Measurements from ENCODE around the gene MTARC1. TPM values are rescaled to one million over a fixed set of nuclear protein-coding genes. Genes with fewer than 3 reads are reported as not detected.

MTARC1 gene
- polyA plus RNA-seq, 1 donor (not counting 4 experiments of a cell fraction or from before 2014, with no cell fraction given) = 2.1 TPM

DNA sequence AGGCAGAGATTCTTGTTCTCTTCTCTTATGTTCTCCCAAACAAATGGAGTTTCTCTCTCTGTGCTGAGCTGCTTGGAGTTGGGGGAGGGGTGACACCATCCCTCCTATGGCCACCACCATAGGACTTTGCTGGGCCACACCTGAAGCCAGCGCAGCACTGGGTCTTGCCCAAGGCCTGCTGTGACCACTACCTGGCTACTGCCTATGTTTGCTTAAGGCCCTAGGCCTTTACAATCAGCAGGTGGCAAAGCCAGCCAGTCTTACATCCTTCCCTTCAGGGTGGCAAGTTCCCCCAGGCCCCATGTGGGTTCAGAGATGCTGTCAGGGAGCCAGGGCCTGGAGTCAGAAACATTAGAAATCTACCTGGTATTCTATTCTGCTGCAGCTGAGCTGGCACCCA is 44.9 kb upstream of the MTARC1 start:
- Histone ChIP-seq H3K36me3 (ENCODE audit: control insufficient read depth in 2 of 2, extremely low read depth in 1 of 2, insufficient read depth in 2 of 2, low read length in 2 of 2) (no peaks in the 10 kb centered on the region), H3K79me2 (ENCODE audit: control insufficient read depth, insufficient read depth, low read length) (no peaks in the 10 kb centered on the region), H3K9ac (ENCODE audit: control insufficient read depth, extremely low read depth, insufficient read depth, low read length) (no peak overlapping the region), H3K4me1 (ENCODE audit: control insufficient read depth, extremely low read depth, insufficient read depth, low read length) (no peaks in the 10 kb centered on the region), H2AFZ (ENCODE audit: control insufficient read depth, low read length) (no peak overlapping the region), H3K9me1 (ENCODE audit: control insufficient read depth, extremely low read depth, insufficient read depth, low read length) (no peaks in the 10 kb centered on the region), H4K20me1 (ENCODE audit: control insufficient read depth, extremely low read depth, insufficient read depth, low read length) (no peaks in the 10 kb centered on the region), H3K9me3 (ENCODE audit: control insufficient read depth, low read depth, low read length) (no peaks in the 10 kb centered on the region), H3K4me2 (ENCODE audit: control insufficient read depth, extremely low read depth, insufficient read depth, low read depth, low read length) (no peak overlapping the region), H3K27me3 (ENCODE audit: control insufficient read depth, extremely low read depth, insufficient read depth, low read length) (no peaks in the 10 kb centered on the region), H3K4me3 (ENCODE audit: control insufficient read depth in 2 of 3, extremely low read depth in 1 of 3, insufficient read depth in 2 of 3, low read depth in 1 of 3, low read length in 3 of 3) (no peak overlapping the region), H3K27ac (ENCODE audit: control insufficient read depth, insufficient read depth, low read length) (no peak overlapping the region)
- DNase-seq (ENCODE audit: low read depth, low spot score) (no peak), FAIRE-seq (no peak)
- TF ChIP-seq, protein P1, sequence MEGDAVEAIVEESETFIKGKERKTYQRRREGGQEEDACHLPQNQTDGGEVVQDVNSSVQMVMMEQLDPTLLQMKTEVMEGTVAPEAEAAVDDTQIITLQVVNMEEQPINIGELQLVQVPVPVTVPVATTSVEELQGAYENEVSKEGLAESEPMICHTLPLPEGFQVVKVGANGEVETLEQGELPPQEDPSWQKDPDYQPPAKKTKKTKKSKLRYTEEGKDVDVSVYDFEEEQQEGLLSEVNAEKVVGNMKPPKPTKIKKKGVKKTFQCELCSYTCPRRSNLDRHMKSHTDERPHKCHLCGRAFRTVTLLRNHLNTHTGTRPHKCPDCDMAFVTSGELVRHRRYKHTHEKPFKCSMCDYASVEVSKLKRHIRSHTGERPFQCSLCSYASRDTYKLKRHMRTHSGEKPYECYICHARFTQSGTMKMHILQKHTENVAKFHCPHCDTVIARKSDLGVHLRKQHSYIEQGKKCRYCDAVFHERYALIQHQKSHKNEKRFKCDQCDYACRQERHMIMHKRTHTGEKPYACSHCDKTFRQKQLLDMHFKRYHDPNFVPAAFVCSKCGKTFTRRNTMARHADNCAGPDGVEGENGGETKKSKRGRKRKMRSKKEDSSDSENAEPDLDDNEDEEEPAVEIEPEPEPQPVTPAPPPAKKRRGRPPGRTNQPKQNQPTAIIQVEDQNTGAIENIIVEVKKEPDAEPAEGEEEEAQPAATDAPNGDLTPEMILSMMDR (optimal IDR thresholded peaks at IDR 0.05 in 1 of 3, IDR thresholded peaks at IDR 0.05 in 1 of 3, conservative IDR thresholded peaks at IDR 0.05 in 1 of 3; ENCODE audit: extremely low read depth in 1 of 3, insufficient read depth in 2 of 3, low read length in 3 of 3) = no peak
- dilution Hi-C loops (cut with MboI; ENCODE audit: extremely low pct_ligation_motif_present, low sequenced_read_pairs) = no loop called here

DNA sequence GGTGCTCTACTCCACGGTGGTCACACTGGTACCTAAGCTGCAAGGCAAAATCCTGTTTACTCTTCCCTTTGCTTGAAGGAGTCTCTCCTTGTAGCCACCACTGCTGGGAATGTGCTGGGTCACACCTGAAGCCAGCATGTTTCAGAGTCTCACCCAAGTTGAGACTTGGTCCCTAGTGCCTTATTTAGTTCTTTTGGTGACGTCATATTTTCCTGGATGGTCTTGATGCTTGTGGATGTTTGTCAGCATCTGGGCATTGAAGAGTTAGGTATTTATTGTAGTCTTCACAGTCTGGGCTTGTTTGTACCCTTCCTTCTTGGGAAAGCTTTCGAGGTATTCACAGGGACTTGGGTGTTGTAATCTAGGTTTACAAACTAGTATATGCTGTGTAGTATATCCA is 44.2 kb upstream of the MTARC1 start:
- Histone ChIP-seq H2AFZ (ENCODE audit: control insufficient read depth, low read length) (no peak overlapping the region), H3K4me1 (ENCODE audit: control insufficient read depth, extremely low read depth, insufficient read depth, low read length) (no peaks in the 10 kb centered on the region), H3K36me3 (ENCODE audit: control insufficient read depth in 2 of 2, extremely low read depth in 1 of 2, insufficient read depth in 2 of 2, low read length in 2 of 2) (no peaks in the 10 kb centered on the region), H3K4me3 (ENCODE audit: control insufficient read depth in 2 of 3, extremely low read depth in 1 of 3, insufficient read depth in 2 of 3, low read depth in 1 of 3, low read length in 3 of 3) (no peak overlapping the region), H3K9me1 (ENCODE audit: control insufficient read depth, extremely low read depth, insufficient read depth, low read length) (no peaks in the 10 kb centered on the region), H3K27ac (ENCODE audit: control insufficient read depth, insufficient read depth, low read length) (no peak overlapping the region), H3K9me3 (ENCODE audit: control insufficient read depth, low read depth, low read length) (no peaks in the 10 kb centered on the region), H3K27me3 (ENCODE audit: control insufficient read depth, extremely low read depth, insufficient read depth, low read length) (no peaks in the 10 kb centered on the region), H3K9ac (ENCODE audit: control insufficient read depth, extremely low read depth, insufficient read depth, low read length) (no peak overlapping the region), H3K79me2 (ENCODE audit: control insufficient read depth, insufficient read depth, low read length) (no peaks in the 10 kb centered on the region), H3K4me2 (ENCODE audit: control insufficient read depth, extremely low read depth, insufficient read depth, low read depth, low read length) (no peak overlapping the region), H4K20me1 (ENCODE audit: control insufficient read depth, extremely low read depth, insufficient read depth, low read length) (no peaks in the 10 kb centered on the region)
- DNase-seq (ENCODE audit: low read depth, low spot score) (no peak), FAIRE-seq (no peak)
- dilution Hi-C loops (cut with MboI; ENCODE audit: extremely low pct_ligation_motif_present, low sequenced_read_pairs) = no loop called here
- TF ChIP-seq, protein P1 (optimal IDR thresholded peaks at IDR 0.05 in 1 of 3, IDR thresholded peaks at IDR 0.05 in 1 of 3, conservative IDR thresholded peaks at IDR 0.05 in 1 of 3; ENCODE audit: extremely low read depth in 1 of 3, insufficient read depth in 2 of 3, low read length in 3 of 3) = no peak
- no peak for TF ChIP-seq EZH2 (IDR thresholded peaks at IDR 0.05; ENCODE audit: low read length)

Data from keratinocyte (primary cell).